GM23338 (cell line): ENCODE data around the gene MYO1F. TPM values are rescaled to one million over a fixed set of nuclear protein-coding genes. Genes with fewer than 3 reads are reported as not detected.

ENCODE experiments used
- ATAC-seq: fragments of 200-7000 bp; cut with Tn5 transposase; 3 replicates; pipeline ENCODE4 v1.9.1; 2020
- DNase-seq: peaks from one replicate; pipeline ENCODE4 v3.0.0-alpha.2; 2015; ENCODE audit warnings: low spot score
- H2AFZ ChIP-seq: fragments of 200-600 bp; sonication (generic); 2 replicates; pipeline ENCODE4 v1.8.0; 2016; ENCODE audit warnings: antibody characterized with exemption, mild to moderate bottlenecking, moderate library complexity
- H3F3A ChIP-seq: fragments of 200-600 bp; sonication (generic); replicated peaks from 2 replicates; pipeline ENCODE4 v1.8.0; 2017; ENCODE audit warnings: antibody characterized with exemption, mixed run types, low read depth
- H3K27ac ChIP-seq: fragments of 200-600 bp; sonication (generic); 2 replicates; pipeline ENCODE4 v1.6.1; 2016; ENCODE audit warnings: low read depth
- H3K27me3 ChIP-seq: fragments of 200-600 bp; sonication (generic); 2 replicates; pipeline ENCODE4 v1.8.0; 2016; ENCODE audit warnings: mild to moderate bottlenecking, mixed run types, moderate library complexity; ENCODE audit not compliant: insufficient read depth
- H3K36me3 ChIP-seq: fragments of 200-600 bp; sonication (generic); 2 replicates; pipeline ENCODE4 v1.8.0; 2016; ENCODE audit warnings: mild to moderate bottlenecking; ENCODE audit not compliant: insufficient read depth
- H3K4me1 ChIP-seq: fragments of 200-600 bp; sonication (generic); 2 replicates; pipeline ENCODE4 v1.8.0; 2016; ENCODE audit warnings: mild to moderate bottlenecking, moderate library complexity; ENCODE audit not compliant: insufficient read depth
- H3K4me2 ChIP-seq: fragments of 200-600 bp; sonication (generic); 2 replicates; pipeline ENCODE4 v1.7.1; 2017; ENCODE audit warnings: mixed run types
- H3K4me3 ChIP-seq: fragments of 200-600 bp; sonication (generic); 2 replicates; pipeline ENCODE4 v1.6.1; 2016; ENCODE audit warnings: mixed run types
- H3K79me2 ChIP-seq: fragments of 200-600 bp; sonication (generic); replicated peaks from 2 replicates; pipeline ENCODE4 v1.8.0; 2017; ENCODE audit warnings: mild to moderate bottlenecking; ENCODE audit not compliant: insufficient read depth
- H3K9me2 ChIP-seq: fragments of 200-600 bp; sonication (generic); 2 replicates; pipeline ENCODE4 v1.8.0; 2017; ENCODE audit not compliant: insufficient read depth
- H4K20me1 ChIP-seq: fragments of 200-600 bp; sonication (generic); replicated peaks from 2 replicates; pipeline ENCODE4 v1.8.0; 2017; ENCODE audit warnings: mild to moderate bottlenecking; ENCODE audit not compliant: insufficient read depth
- H3K27ac Mint-ChIP-seq: 2 replicates; pipeline ENCODE4 v1.8.0; 2020; ENCODE audit warnings: inconsistent platforms, mild to moderate bottlenecking, moderate library complexity, mixed read lengths
- H3K27me3 Mint-ChIP-seq: 3 replicates; pipeline ENCODE4 v1.8.0; 2022; ENCODE audit warnings: low read depth, mild to moderate bottlenecking, moderate library complexity, mixed read lengths, inconsistent platforms; ENCODE audit not compliant: insufficient read depth, poor library complexity
- H3K36me3 Mint-ChIP-seq: 3 replicates; pipeline ENCODE4 v1.8.0; 2021; ENCODE audit warnings: low read depth, mild to moderate bottlenecking, inconsistent platforms, moderate library complexity, mixed read lengths
- H3K4me1 Mint-ChIP-seq: 3 replicates; pipeline ENCODE4 v1.8.0; 2020; ENCODE audit warnings: mild to moderate bottlenecking, inconsistent platforms, mixed read lengths
- H3K4me3 Mint-ChIP-seq: 3 replicates; pipeline ENCODE4 v1.8.0; 2021; ENCODE audit warnings: moderate library complexity, mild to moderate bottlenecking, inconsistent platforms, mixed read lengths
- H3K9me3 Mint-ChIP-seq: 3 replicates; pipeline ENCODE4 v1.8.0; 2020; ENCODE audit warnings: moderate library complexity, mild to moderate bottlenecking, inconsistent platforms, mixed read lengths
- CREB1 ChIP-seq: fragments of 250-450 bp; sonication (Bioruptor Pico); IDR thresholded peaks from 2 replicates; pipeline ENCODE4 v1.5.0; 2020; ENCODE audit warnings: low read depth, mild to moderate bottlenecking, moderate library complexity
- EZH2 ChIP-seq: fragments of 200-600 bp; sonication (generic); IDR thresholded peaks from one replicate; pipeline ENCODE4 v1.8.0; 2017; ENCODE audit warnings: antibody characterized with exemption, mild to moderate bottlenecking, low read depth; ENCODE audit not compliant: unreplicated experiment
- EZH2phosphoT487 ChIP-seq: fragments of 200-600 bp; sonication (generic); IDR thresholded peaks from one replicate; pipeline ENCODE4 v1.8.1; 2018; ENCODE audit warnings: antibody characterized with exemption; ENCODE audit not compliant: unreplicated experiment
- JUNB ChIP-seq: IDR thresholded peaks from one replicate; pipeline ENCODE4 v1.6.1; 2016; ENCODE audit warnings: antibody characterized with exemption; ENCODE audit not compliant: unreplicated experiment
- NANOG ChIP-seq: IDR thresholded peaks from 2 replicates; pipeline ENCODE4 v1.6.1; 2016; ENCODE audit warnings: antibody characterized with exemption, borderline replicate concordance
- POLR2AphosphoS5 ChIP-seq: IDR thresholded peaks from 2 replicates; pipeline ENCODE4 v1.6.1; 2016; ENCODE audit warnings: antibody characterized with exemption, low read depth
- REST ChIP-seq: IDR thresholded peaks from one replicate; pipeline ENCODE4 v1.6.1; 2018; ENCODE audit warnings: antibody characterized with exemption; ENCODE audit not compliant: unreplicated experiment
- STAT1 ChIP-seq: IDR thresholded peaks from one replicate; pipeline ENCODE4 v1.6.1; 2016; ENCODE audit warnings: antibody characterized with exemption; ENCODE audit not compliant: unreplicated experiment
- ZNF114 ChIP-seq: fragments of 250-450 bp; sonication (Bioruptor Pico); IDR thresholded peaks from 2 replicates; pipeline ENCODE4 v1.5.0; 2020; ENCODE audit warnings: mild to moderate bottlenecking, moderate library complexity
- ZNF331 ChIP-seq: fragments of 250-450 bp; sonication (Bioruptor Pico); IDR thresholded peaks from 2 replicates; pipeline ENCODE4 v1.5.0; 2020; ENCODE audit warnings: low read depth, mild to moderate bottlenecking, moderate library complexity
- polyA plus RNA-seq: library from polyadenylated mRNA; unstranded; fragments of >200 nt; fragmentation: Nextera tagmentation; extraction: Ambion mirVana; gene quantifications from 2 replicates; pipeline ENCODE4 v1.2.1, GENCODE V29; 2016
- total RNA-seq: library from RNA; depleted of rRNA; stranded (reverse); fragments of >200 nt; shearing (Covaris generic); gene quantifications from 2 replicates; pipeline ENCODE4 v1.2.3, GENCODE V29; 2014
- TF ChIP-seq, protein P1 (sequence below): IDR thresholded peaks from 2 replicates; pipeline ENCODE4 v1.6.1; 2016; ENCODE audit warnings: antibody characterized with exemption
- TF ChIP-seq, protein P2 (sequence below), 2 experiments: fragments of 200-600 bp in 1 of 2; sonication (generic) in 1 of 2; conservative IDR thresholded peaks; 2 replicates each; pipeline versions ENCODE4 v1.5.1 to v1.6.1; 2016 to 2017; ENCODE audit warnings: antibody characterized with exemption in 2 of 2, low read depth in 2 of 2, mild to moderate bottlenecking in 2 of 2, moderate library complexity in 1 of 2

The MYO1F gene
- total and polyA plus RNA-seq, 2 experiments from 2014 or later: 3.9 to 5.7 TPM

DNA sequence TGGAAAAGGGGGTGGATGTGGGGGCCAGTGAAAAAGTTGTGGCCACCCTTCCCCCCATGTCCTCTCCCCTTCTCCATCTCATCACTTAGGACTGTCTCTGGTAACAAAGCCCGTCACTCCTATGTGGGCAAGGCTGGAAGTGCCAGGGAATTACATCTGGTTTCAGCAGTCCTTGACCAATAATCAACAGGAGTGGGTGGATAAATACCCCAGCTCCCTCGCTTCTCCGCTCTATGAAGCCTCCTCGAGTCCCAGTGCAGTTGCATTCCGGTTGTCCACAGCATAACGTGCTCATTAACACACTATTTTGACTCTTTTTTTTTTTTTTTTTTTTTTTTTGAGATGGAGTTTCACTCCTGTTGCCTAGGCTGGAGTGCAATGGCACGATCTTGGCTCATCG lies 31.5 kb downstream of the MYO1F start (continued):
- TF ChIP-seq REST (no peak), CREB1 (CRISPR knock-in tag) (no peak), ZNF114 (CRISPR knock-in tag) (no peak), EZH2phosphoT487 (no peak)

DNA sequence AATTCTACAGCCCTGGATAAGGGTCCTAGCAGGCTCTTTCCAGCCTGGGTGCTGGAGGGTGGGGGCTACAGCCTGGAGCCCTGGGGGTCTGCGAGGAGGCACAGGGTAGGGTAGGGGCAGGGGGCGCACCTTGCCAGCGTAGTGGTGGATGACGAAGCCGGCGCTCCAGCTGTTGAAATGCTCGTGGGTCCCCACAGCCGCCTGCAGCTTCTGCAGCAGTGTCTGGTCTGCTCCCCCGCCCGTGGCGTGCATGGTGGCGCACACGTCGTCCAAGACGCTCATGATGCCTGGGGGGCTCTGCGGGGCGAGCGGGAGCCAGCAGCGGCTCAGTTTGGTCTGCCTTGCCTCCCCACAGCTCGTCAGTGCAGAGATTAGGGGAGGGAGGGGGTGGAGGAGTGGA lies 33.1 kb downstream of the MYO1F start:
- no peaks in the 10 kb centered on the region for H3K4me1 Mint-ChIP-seq
- no peak overlapping the region for H3K27ac ChIP-seq
- H2AFZ ChIP-seq: no peak overlapping the region
- H3K9me2 ChIP-seq: no peaks in the 10 kb centered on the region
- H3K4me3 Mint-ChIP-seq: no peak overlapping the region
- H3K4me2 ChIP-seq: no peak overlapping the region
- H3K79me2 ChIP-seq: no peaks in the 10 kb centered on the region
- peaks cover 3% of the 10 kb centered on the region for H3K27me3 Mint-ChIP-seq
- no peaks in the 10 kb centered on the region for H3K4me1 ChIP-seq
- no peaks in the 10 kb centered on the region for H3K9me3 Mint-ChIP-seq
- H3K27me3 ChIP-seq: no peaks in the 10 kb centered on the region
- ATAC-seq (no peak), DNase-seq (no peak)
- H4K20me1 ChIP-seq: no peaks in the 10 kb centered on the region; the same call in 1 of the 2 replicates
- no peak overlapping the region for H3K4me3 ChIP-seq
- H3F3A ChIP-seq: no peaks in the 10 kb centered on the region
- H3K36me3 Mint-ChIP-seq: peaks cover 21% of the 10 kb centered on the region; the same call in 2 of the 3 replicates
- no peaks in the 10 kb centered on the region for H3K36me3 ChIP-seq
- no peak overlapping the region for H3K27ac Mint-ChIP-seq
- TF ChIP-seq JUNB (no peak), NANOG (no peak), ZNF114 (CRISPR knock-in tag) (no peak), CREB1 (CRISPR knock-in tag) (no peak), EZH2phosphoT487 (no peak), ZNF331 (CRISPR knock-in tag) (no peak), REST (no peak), STAT1 (no peak), EZH2 (no peak), POLR2AphosphoS5 (no peak)
- TF ChIP-seq, protein P1, sequence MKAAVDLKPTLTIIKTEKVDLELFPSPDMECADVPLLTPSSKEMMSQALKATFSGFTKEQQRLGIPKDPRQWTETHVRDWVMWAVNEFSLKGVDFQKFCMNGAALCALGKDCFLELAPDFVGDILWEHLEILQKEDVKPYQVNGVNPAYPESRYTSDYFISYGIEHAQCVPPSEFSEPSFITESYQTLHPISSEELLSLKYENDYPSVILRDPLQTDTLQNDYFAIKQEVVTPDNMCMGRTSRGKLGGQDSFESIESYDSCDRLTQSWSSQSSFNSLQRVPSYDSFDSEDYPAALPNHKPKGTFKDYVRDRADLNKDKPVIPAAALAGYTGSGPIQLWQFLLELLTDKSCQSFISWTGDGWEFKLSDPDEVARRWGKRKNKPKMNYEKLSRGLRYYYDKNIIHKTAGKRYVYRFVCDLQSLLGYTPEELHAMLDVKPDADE: no peak
- TF ChIP-seq, protein P2, sequence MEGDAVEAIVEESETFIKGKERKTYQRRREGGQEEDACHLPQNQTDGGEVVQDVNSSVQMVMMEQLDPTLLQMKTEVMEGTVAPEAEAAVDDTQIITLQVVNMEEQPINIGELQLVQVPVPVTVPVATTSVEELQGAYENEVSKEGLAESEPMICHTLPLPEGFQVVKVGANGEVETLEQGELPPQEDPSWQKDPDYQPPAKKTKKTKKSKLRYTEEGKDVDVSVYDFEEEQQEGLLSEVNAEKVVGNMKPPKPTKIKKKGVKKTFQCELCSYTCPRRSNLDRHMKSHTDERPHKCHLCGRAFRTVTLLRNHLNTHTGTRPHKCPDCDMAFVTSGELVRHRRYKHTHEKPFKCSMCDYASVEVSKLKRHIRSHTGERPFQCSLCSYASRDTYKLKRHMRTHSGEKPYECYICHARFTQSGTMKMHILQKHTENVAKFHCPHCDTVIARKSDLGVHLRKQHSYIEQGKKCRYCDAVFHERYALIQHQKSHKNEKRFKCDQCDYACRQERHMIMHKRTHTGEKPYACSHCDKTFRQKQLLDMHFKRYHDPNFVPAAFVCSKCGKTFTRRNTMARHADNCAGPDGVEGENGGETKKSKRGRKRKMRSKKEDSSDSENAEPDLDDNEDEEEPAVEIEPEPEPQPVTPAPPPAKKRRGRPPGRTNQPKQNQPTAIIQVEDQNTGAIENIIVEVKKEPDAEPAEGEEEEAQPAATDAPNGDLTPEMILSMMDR (conservative IDR thresholded peaks at IDR 0.05; ENCODE audit: low read depth in 2 of 2): no peak
